GM06990 (cell line): ENCODE measurements around the gene WNT2.

ENCODE experiments used
- DNase-seq: peaks from one replicate; pipeline ENCODE4 v3.0.0-alpha.2; 2011; ENCODE audit not compliant: insufficient read length; ENCODE audit errors: extremely low read depth
- H3K27me3 ChIP-seq: replicated peaks from 2 replicates; pipeline ENCODE4 v1.6.0; 2011; ENCODE audit warnings: low read length; ENCODE audit not compliant: control insufficient read depth, insufficient read depth
- H3K36me3 ChIP-seq: 2 replicates; pipeline ENCODE4 v1.5.1; 2011; ENCODE audit warnings: low read length; ENCODE audit not compliant: control insufficient read depth, insufficient read depth
- H3K4me3 ChIP-seq: replicated peaks from 2 replicates; pipeline ENCODE4 v1.5.1; 2011; ENCODE audit warnings: low read depth, mild to moderate bottlenecking, control low read depth, low read length
- CTCF ChIP-seq: IDR thresholded peaks from 2 replicates; pipeline ENCODE4 v1.5.1; 2011; ENCODE audit warnings: low read length, control low read depth, mild to moderate bottlenecking, inconsistent platforms; ENCODE audit not compliant: insufficient read depth, poor library complexity, severe bottlenecking

Gene WNT2

DNA sequence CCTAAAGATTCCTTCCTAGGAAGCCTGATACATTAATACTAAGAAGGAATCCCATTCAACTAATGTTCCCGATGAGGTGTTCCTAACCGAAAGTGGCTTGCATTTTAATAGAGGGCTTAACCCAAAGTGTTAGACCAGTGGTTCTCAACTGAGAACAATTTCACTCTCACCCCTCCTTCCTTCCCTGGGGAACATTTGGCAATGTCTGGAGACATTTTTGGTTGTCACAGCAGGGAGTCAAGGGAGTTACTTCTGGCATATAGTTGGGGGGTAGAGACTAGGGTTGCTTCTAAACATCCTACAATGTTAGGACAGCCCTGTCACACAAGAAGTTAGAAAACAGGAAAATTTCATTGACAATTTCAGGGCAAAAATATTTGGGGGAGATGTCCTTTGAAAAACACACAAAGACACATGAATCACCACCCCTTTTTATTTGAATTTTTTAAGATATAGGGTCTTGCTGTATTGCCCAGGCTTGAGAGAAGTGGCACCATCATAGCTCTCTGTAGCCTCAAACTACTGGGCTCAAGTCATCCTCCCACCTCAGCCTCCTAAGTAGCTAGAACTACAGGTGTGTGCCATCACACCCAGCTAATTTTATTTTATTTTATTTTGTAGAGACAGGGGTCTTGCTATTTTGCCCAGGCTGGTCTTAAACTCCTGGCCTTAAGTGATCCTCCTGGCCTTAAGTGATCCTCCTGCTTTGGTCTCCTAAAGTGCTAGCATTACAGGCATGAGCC, 50.7 kb downstream of the WNT2 start:
- Histone ChIP-seq H3K36me3 (no peaks in the 10 kb centered on the region), H3K4me3 (no peak overlapping the region), H3K27me3 (no peaks in the 10 kb centered on the region)
- TF ChIP-seq CTCF = no peak
- no peak for DNase-seq

DNA sequence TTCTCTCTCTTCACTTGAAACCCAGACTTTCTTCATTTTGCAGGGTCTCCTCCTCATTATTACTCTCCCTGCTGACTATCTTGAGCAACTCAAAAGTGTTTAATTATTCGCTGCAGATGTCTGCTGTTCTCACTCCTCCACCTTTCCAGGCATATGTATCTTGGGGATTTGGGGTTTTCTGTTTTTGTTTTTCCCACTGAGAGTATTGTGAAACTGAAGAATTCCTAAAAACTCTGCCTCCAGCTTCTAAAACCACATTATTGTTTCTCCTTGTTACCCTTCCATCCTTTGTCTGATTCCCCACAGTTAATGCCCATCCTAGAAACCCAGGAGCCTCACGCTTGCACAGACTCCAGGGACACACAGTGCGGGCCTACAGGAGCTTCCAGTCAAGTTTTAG, 51.3 kb downstream of the WNT2 start:
- Histone ChIP-seq H3K36me3 (no peaks in the 10 kb centered on the region), H3K4me3 (no peak overlapping the region), H3K27me3 (no peaks in the 10 kb centered on the region)
- TF ChIP-seq CTCF = no peak
- DNase-seq = no peak

DNA sequence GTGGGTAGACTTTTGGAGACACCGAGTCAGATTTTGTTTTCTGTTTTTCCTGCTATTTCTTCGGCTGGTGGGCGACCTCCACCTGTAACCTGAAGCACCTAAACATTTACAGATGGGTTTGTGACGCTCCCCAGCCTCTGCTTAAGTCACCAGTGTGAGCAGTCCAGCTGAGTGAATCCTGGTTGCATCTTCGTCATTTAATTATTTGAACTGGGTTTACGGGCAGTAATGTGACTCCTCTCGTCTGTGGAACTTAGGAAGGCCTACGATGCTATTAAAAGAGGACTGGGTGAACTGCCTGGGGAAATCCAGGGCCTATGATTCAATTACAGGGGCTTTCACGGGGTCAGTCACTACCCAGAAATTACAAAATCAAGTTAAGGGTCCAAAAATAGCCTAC, 52.5 kb downstream of the WNT2 start:
- Histone ChIP-seq H3K27me3 (no peaks in the 10 kb centered on the region), H3K36me3 (no peaks in the 10 kb centered on the region), H3K4me3 (no peak overlapping the region)
- no peak for TF ChIP-seq CTCF
- no peak for DNase-seq

DNA sequence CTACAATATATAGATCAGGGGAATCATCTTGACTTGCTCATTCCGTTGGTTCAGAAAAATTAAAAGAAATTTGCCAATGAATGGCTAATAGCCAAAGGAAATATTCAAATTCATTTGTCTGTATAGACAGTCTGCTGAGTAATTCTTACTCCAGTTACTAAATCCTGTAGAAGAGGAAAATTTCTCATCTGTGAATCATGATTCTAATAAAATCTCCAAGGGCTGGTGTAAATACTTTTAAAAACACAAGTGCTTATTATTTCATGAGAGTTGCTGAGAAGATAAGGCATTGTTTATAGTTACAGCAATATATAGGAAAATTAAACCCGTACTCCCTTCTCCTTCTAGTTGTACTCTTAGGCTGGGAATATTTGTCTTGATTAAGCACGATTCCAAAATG, 53.0 kb downstream of the WNT2 start:
- Histone ChIP-seq H3K36me3 (no peaks in the 10 kb centered on the region), H3K4me3 (no peak overlapping the region), H3K27me3 (no peaks in the 10 kb centered on the region)
- no peak for TF ChIP-seq CTCF
- no peak for DNase-seq

GRCh38 chr7:117269417-117269816, 53.4 kb downstream of the WNT2 start:
- H3K27me3 ChIP-seq = no peaks in the 10 kb centered on the region
- DNase-seq = no peak
- no peak for TF ChIP-seq CTCF
- no peak overlapping the region for H3K4me3 ChIP-seq
- no peaks in the 10 kb centered on the region for H3K36me3 ChIP-seq

GRCh38 chr7:117264716-117265115, 58.1 kb downstream of the WNT2 start:
- no peak for DNase-seq
- TF ChIP-seq CTCF = no peak
- Histone ChIP-seq H3K4me3 (no peak overlapping the region), H3K27me3 (no peaks in the 10 kb centered on the region), H3K36me3 (no peaks in the 10 kb centered on the region)
